ENCODE data around the gene FAM193B. TPM values are rescaled to one million over a fixed set of nuclear protein-coding genes. Genes with fewer than 3 reads are reported as not detected.

Gene FAM193B
- total and polyA plus RNA-seq, 9 donors = 36.8 to 65.0 (median 50.0) TPM

- no peak for DNase-seq
- H3K36me3 ChIP-seq (ENCODE audit: control insufficient read depth, insufficient read depth, low read length) = peaks cover 59% of the 10 kb centered on the region
- no peak overlapping the region for H3K4me3 ChIP-seq (ENCODE audit: low read length)
- H3K9me3 ChIP-seq (replicated peaks; ENCODE audit: control insufficient read depth, low read depth, low read length) = no peaks in the 10 kb centered on the region
- H3K27me3 ChIP-seq (ENCODE audit: control insufficient read depth, insufficient read depth, low read length) = no peaks in the 10 kb centered on the region
- H3K27ac ChIP-seq (ENCODE audit: low read length) = peak overlapping the region; percentile 64
- H3K4me1 ChIP-seq (ENCODE audit: control insufficient read depth, insufficient read depth, low read length) = peaks cover 21% of the 10 kb centered on the region
- 82% methylated on average over 15 of the region's 15 CpGs for WGBS (ENCODE audit: insufficient coverage)
These were observed 43.8 kb downstream of the FAM193B start for GRCh38 chr5:177510567-177511053.

- H3K4me1 ChIP-seq (ENCODE audit: control insufficient read depth, insufficient read depth, low read length) = peaks cover 20% of the 10 kb centered on the region
- H3K9me3 ChIP-seq (replicated peaks; ENCODE audit: control insufficient read depth, low read depth, low read length) = no peaks in the 10 kb centered on the region
- H3K27me3 ChIP-seq (ENCODE audit: control insufficient read depth, insufficient read depth, low read length) = no peaks in the 10 kb centered on the region
- peaks cover 54% of the 10 kb centered on the region for H3K36me3 ChIP-seq (ENCODE audit: control insufficient read depth, insufficient read depth, low read length)
- H3K4me3 ChIP-seq (ENCODE audit: low read length) = no peak overlapping the region
- H3K27ac ChIP-seq (ENCODE audit: low read length) = peak overlapping the region; percentile 64
- whole genome bisulfite sequencing (ENCODE audit: insufficient coverage) = 73% methylated on average over 10 of the region's 11 CpGs
- DNase-seq = no peak
These were observed 44.3 kb downstream of the FAM193B start for GRCh38 chr5:177509991-177510566.

DNA sequence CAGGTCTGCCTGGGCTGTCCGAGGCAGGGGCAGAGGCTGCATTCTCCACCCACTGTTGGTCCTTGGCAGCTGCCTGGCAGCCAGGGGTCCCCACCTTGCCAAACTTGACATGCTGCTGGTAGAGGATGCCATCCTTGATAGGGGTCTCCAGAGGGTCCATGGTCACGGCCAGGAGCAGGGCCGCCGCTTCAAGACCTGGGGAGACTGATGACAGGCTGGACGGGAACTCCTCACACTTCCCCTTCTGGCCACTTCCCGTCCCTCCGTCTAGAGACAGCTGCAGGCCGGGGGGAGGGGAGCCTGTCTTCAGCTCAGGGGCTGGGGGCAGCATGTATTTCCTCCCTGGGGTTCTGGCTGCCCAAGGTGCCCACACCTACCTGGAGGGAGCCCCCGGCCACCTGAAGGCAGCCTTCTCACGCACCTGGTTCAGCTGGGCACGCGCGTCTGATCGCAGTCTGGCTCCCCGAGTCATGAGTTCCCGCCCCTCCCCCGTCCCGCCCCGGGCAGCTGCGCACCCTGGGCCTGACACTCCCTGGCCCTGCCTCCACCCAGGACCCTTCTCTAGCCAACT lies 44.9 kb downstream of the FAM193B start, which contains the start of gene DOK3:
TSS of gene DOK3 (minus strand) at position 446 of the 571 bp plus-strand sequence. CDS start at position 160, 286 bp downstream.
- 21% methylated on average over 18 of the region's 20 CpGs for WGBS (ENCODE audit: insufficient coverage)
- peak; percentile 57 for DNase-seq
- Histone ChIP-seq H3K27me3 (ENCODE audit: control insufficient read depth, insufficient read depth, low read length) (no peaks in the 10 kb centered on the region), H3K9me3 (replicated peaks; ENCODE audit: control insufficient read depth, low read depth, low read length) (no peaks in the 10 kb centered on the region), H3K4me1 (ENCODE audit: control insufficient read depth, insufficient read depth, low read length) (peaks cover 20% of the 10 kb centered on the region), H3K36me3 (ENCODE audit: control insufficient read depth, insufficient read depth, low read length) (peaks cover 51% of the 10 kb centered on the region), H3K27ac (ENCODE audit: low read length) (peak within 1 kb of the TSS; percentile 64), H3K4me3 (ENCODE audit: low read length) (peak within 1 kb of the TSS; percentile 30)

DNA sequence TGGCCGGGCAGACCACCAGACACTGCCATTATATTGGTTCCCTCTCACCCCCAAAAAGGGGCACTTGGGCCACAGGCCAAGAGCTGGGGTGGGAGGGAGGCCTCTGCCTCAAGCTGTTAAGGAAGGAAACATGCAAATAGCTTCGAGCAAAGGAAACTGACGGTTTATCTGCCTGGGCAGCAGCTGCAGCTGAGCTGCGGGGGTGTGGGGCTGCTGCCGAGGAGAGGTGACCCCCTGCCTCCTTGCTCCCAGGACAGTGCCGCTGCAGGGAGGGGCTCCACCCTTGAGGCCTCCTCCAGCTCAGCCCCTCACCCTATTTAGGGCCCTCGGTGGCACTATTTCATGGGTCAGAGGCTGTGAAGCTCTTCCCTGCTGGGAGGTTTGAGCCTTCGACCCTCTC lies 45.5 kb downstream of the FAM193B start:
- no peak for DNase-seq

GRCh38 chr5:177508221-177508611 lies 46.1 kb downstream of the FAM193B start:
- H3K9me3 ChIP-seq (replicated peaks; ENCODE audit: control insufficient read depth, low read depth, low read length) = no peaks in the 10 kb centered on the region

More for the DNA sequence above, 45.5 kb downstream of the FAM193B start:
- 48% methylated on average over 6 of the region's 8 CpGs for WGBS (ENCODE audit: insufficient coverage)
- H3K36me3 ChIP-seq (ENCODE audit: control insufficient read depth, insufficient read depth, low read length) = peaks cover 51% of the 10 kb centered on the region
- peak overlapping the region; percentile 30 for H3K4me3 ChIP-seq (ENCODE audit: low read length)
- no peaks in the 10 kb centered on the region for H3K27me3 ChIP-seq (ENCODE audit: control insufficient read depth, insufficient read depth, low read length)
- no peaks in the 10 kb centered on the region for H3K9me3 ChIP-seq (replicated peaks; ENCODE audit: control insufficient read depth, low read depth, low read length)
- peak overlapping the region; percentile 64 for H3K27ac ChIP-seq (ENCODE audit: low read length)
- H3K4me1 ChIP-seq (ENCODE audit: control insufficient read depth, insufficient read depth, low read length) = peaks cover 20% of the 10 kb centered on the region

DNA sequence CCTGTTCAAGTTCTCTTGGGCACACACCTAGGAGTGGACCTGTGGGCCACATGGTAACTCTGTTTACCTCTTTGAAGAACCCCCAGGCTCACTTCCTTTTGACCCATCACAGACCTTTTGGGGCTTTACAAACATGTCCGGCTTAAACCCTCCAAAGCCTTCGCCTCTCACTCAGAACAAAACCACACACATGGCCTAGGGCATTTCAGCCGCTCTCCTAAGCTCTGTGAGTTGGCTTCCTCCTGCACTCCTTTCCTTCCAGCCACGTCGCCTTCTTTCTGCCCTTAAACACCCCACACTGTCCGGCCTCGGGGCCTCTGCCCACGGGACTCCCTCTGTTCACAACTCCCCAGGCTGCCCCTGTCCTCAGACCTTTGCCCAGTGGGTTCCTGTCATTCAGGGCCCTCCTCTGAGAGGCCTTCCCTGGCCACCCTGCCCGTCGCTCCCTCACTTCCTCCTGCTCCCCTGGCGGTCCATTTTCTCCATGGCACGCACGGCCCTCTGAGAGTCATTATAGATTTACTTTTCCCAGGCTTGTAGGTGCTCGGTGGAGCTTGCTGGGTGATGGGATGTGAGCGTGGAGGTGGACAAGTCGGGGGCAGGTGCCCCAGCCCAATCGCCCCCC lies 46.7 kb downstream of the FAM193B start:
- no peak overlapping the region for H3K27ac ChIP-seq (ENCODE audit: low read length)
- peak overlapping the region; percentile 10 for H3K4me3 ChIP-seq (ENCODE audit: low read length)
- H3K36me3 ChIP-seq (ENCODE audit: control insufficient read depth, insufficient read depth, low read length) = peaks cover 42% of the 10 kb centered on the region

More at GRCh38 chr5:177508221-177508611, 46.1 kb downstream of the FAM193B start:
- peak overlapping the region; percentile 10 for H3K4me3 ChIP-seq (ENCODE audit: low read length)
- no peaks in the 10 kb centered on the region for H3K27me3 ChIP-seq (ENCODE audit: control insufficient read depth, insufficient read depth, low read length)
- 84% methylated on average over 26 of the region's 26 CpGs for WGBS (ENCODE audit: insufficient coverage)
- no peak for DNase-seq
- H3K36me3 ChIP-seq (ENCODE audit: control insufficient read depth, insufficient read depth, low read length) = peaks cover 47% of the 10 kb centered on the region
- H3K27ac ChIP-seq (ENCODE audit: low read length) = no peak overlapping the region
- peaks cover 20% of the 10 kb centered on the region for H3K4me1 ChIP-seq (ENCODE audit: control insufficient read depth, insufficient read depth, low read length)

GRCh38 chr5:177507165-177507564 lies 47.2 kb downstream of the FAM193B start:
- H3K27ac ChIP-seq (ENCODE audit: low read length) = no peak overlapping the region
- H3K27me3 ChIP-seq (ENCODE audit: control insufficient read depth, insufficient read depth, low read length) = no peaks in the 10 kb centered on the region
- peaks cover 20% of the 10 kb centered on the region for H3K4me1 ChIP-seq (ENCODE audit: control insufficient read depth, insufficient read depth, low read length)
- H3K36me3 ChIP-seq (ENCODE audit: control insufficient read depth, insufficient read depth, low read length) = peaks cover 37% of the 10 kb centered on the region
- no peak for DNase-seq
- no peaks in the 10 kb centered on the region for H3K9me3 ChIP-seq (replicated peaks; ENCODE audit: control insufficient read depth, low read depth, low read length)
- H3K4me3 ChIP-seq (ENCODE audit: low read length) = no peak overlapping the region
- 81% methylated on average over 8 of the region's 9 CpGs for WGBS (ENCODE audit: insufficient coverage)

More for the DNA sequence above, 46.7 kb downstream of the FAM193B start:
- peaks cover 20% of the 10 kb centered on the region for H3K4me1 ChIP-seq (ENCODE audit: control insufficient read depth, insufficient read depth, low read length)
- DNase-seq = no peak
- no peaks in the 10 kb centered on the region for H3K9me3 ChIP-seq (replicated peaks; ENCODE audit: control insufficient read depth, low read depth, low read length)
- no peaks in the 10 kb centered on the region for H3K27me3 ChIP-seq (ENCODE audit: control insufficient read depth, insufficient read depth, low read length)
- WGBS (ENCODE audit: insufficient coverage) = 83% methylated on average over 16 of the region's 17 CpGs

DNA sequence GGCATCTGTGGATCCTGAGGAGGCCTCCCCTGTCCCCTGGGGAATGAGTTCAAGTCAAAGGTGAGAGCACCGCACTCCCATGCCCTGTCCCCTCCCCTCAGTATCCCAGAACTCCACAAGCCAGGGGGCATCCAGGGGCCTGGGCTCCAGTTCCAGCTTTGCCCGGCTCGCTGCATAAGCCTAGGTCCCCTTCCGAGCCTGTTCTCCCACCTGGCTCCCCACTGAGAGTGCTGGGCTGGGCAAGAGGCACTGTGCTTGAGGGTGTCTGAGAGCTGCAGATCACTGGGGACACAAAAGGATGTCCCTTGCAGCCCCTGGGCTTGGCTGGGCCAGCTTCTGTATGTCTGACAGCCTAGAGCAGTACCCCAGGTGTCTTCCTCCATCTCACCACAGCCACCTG lies 49.3 kb downstream of the FAM193B start:
- H3K36me3 ChIP-seq (ENCODE audit: control insufficient read depth, insufficient read depth, low read length) = peaks cover 16% of the 10 kb centered on the region
- no peaks in the 10 kb centered on the region for H3K27me3 ChIP-seq (ENCODE audit: control insufficient read depth, insufficient read depth, low read length)
- no peak overlapping the region for H3K4me3 ChIP-seq (ENCODE audit: low read length)
- WGBS (ENCODE audit: insufficient coverage) = no CpG with 5 or more reads among the region's 4 CpGs
- peaks cover 31% of the 10 kb centered on the region for H3K4me1 ChIP-seq (ENCODE audit: control insufficient read depth, insufficient read depth, low read length)
- no peaks in the 10 kb centered on the region for H3K9me3 ChIP-seq (replicated peaks; ENCODE audit: control insufficient read depth, low read depth, low read length)
- DNase-seq = no peak
- no peak overlapping the region for H3K27ac ChIP-seq (ENCODE audit: low read length)

GRCh38 chr5:177504086-177505056 lies 50.0 kb downstream of the FAM193B start:
- H3K9me3 ChIP-seq (replicated peaks; ENCODE audit: control insufficient read depth, low read depth, low read length) = no peaks in the 10 kb centered on the region
- H3K27ac ChIP-seq (ENCODE audit: low read length) = no peak overlapping the region
- WGBS (ENCODE audit: insufficient coverage) = 92% methylated on average over 47 of the region's 47 CpGs
- no peak for DNase-seq
- H3K27me3 ChIP-seq (ENCODE audit: control insufficient read depth, insufficient read depth, low read length) = no peaks in the 10 kb centered on the region
- peaks cover 29% of the 10 kb centered on the region for H3K4me1 ChIP-seq (ENCODE audit: control insufficient read depth, insufficient read depth, low read length)
- peaks cover 16% of the 10 kb centered on the region for H3K36me3 ChIP-seq (ENCODE audit: control insufficient read depth, insufficient read depth, low read length)
- no peak overlapping the region for H3K4me3 ChIP-seq (ENCODE audit: low read length)

Data from muscle of leg (tissue), 11 donors.